ENCODE measurements around the gene DNASE2.
"Not testable (repeated sequence)": the region's sequence is repeated elsewhere in the genome, so short reads cannot be mapped to it uniquely, and the experiment has no call there.

The DNASE2 gene

GRCh38 chr19:12864143-12864542 is 17.1 kb downstream of the DNASE2 start:
- no peak overlapping the region for H3K4me3 ChIP-seq (ENCODE audit: low read depth, low read length)
- no peak for DNase-seq (ENCODE audit: low read depth)
- no peak for TF ChIP-seq CTCF (IDR thresholded peaks at IDR 0.05; ENCODE audit: low read depth, low read length)
- TF ChIP-seq MYC (IDR thresholded peaks at IDR 0.05; ENCODE audit: low read depth, low read length) = no peak
- TF ChIP-seq MAX (IDR thresholded peaks at IDR 0.05; ENCODE audit: low read depth, low read length) = no peak
- no peak for TF ChIP-seq POLR2A (IDR thresholded peaks at IDR 0.05; ENCODE audit: extremely low read depth, insufficient read length)

- H3K4me3 ChIP-seq (ENCODE audit: low read depth, low read length) = no peak overlapping the region
- DNase-seq (ENCODE audit: low read depth) = no peak
- TF ChIP-seq MYC (IDR thresholded peaks at IDR 0.05; ENCODE audit: low read depth, low read length) (no peak), POLR2A (IDR thresholded peaks at IDR 0.05; ENCODE audit: extremely low read depth, insufficient read length) (no peak), MAX (IDR thresholded peaks at IDR 0.05; ENCODE audit: low read depth, low read length) (no peak), CTCF (IDR thresholded peaks at IDR 0.05; ENCODE audit: low read depth, low read length) (no peak)
These were observed 21.7 kb downstream of the DNASE2 start for GRCh38 chr19:12859546-12859945.

GRCh38 chr19:12858041-12858928 is 23.0 kb downstream of the DNASE2 start:
- no peak overlapping the region for H3K4me3 ChIP-seq (ENCODE audit: low read depth, low read length)
- TF ChIP-seq MYC (IDR thresholded peaks at IDR 0.05; ENCODE audit: low read depth, low read length) (no peak), MAX (IDR thresholded peaks at IDR 0.05; ENCODE audit: low read depth, low read length) (no peak), CTCF (IDR thresholded peaks at IDR 0.05; ENCODE audit: low read depth, low read length) (no peak), POLR2A (IDR thresholded peaks at IDR 0.05; ENCODE audit: extremely low read depth, insufficient read length) (no peak)

GRCh38 chr19:12856653-12857052 is 24.6 kb downstream of the DNASE2 start:
- no peak overlapping the region for H3K4me3 ChIP-seq (ENCODE audit: low read depth, low read length)
- DNase-seq (ENCODE audit: low read depth) = no peak
- TF ChIP-seq MYC (IDR thresholded peaks at IDR 0.05; ENCODE audit: low read depth, low read length) (no peak), MAX (IDR thresholded peaks at IDR 0.05; ENCODE audit: low read depth, low read length) (no peak)

More at GRCh38 chr19:12858041-12858928, 23.0 kb downstream of the DNASE2 start:
- no peak for DNase-seq (ENCODE audit: low read depth)

- H3K4me3 ChIP-seq (ENCODE audit: low read depth, low read length) = no peak overlapping the region
- peak; percentile 83 for DNase-seq (ENCODE audit: low read depth)
- TF ChIP-seq POLR2A (IDR thresholded peaks at IDR 0.05; ENCODE audit: extremely low read depth, insufficient read length) (no peak), CTCF (IDR thresholded peaks at IDR 0.05; ENCODE audit: low read depth, low read length) (peak; percentile 90), MAX (IDR thresholded peaks at IDR 0.05; ENCODE audit: low read depth, low read length) (peak; percentile 60)
These were observed 33.8 kb downstream of the DNASE2 start for GRCh38 chr19:12847159-12848139.

- not testable (repeated sequence) for H3K4me3 ChIP-seq (ENCODE audit: low read depth, low read length); DNase-seq (ENCODE audit: low read depth)
These were observed 34.6 kb downstream of the DNASE2 start for GRCh38 chr19:12846613-12847012.

Data from NB4 (cell line).